ENCODE results near the gene VPS37C.

GRCh38 chr11:61144511-61145179, 16.6 kb downstream of the VPS37C start:
- TF ChIP-seq HOXA7 (CRISPR knock-in tag; IDR thresholded peaks at IDR 0.05) (no peak), EP300 (IDR thresholded peaks at IDR 0.05) (no peak), CTCF (IDR thresholded peaks at IDR 0.05) (no peak), REST (IDR thresholded peaks at IDR 0.05) (no peak), RAD21 (conservative IDR thresholded peaks at IDR 0.05 in 1 of 2, IDR thresholded peaks at IDR 0.05 in 1 of 2) (no peak)
